HG03139 (cell line): ENCODE measurements around the gene ZNF620.
"Not testable (repeated sequence)": the region's sequence is repeated elsewhere in the genome, so short reads cannot be mapped to it uniquely, and the experiment has no call there.

Experiments
- ATAC-seq: cut with Tn5 transposase; IDR thresholded peaks from one replicate; pipeline ENCODE4 v1.9.1; 2021; ENCODE audit not compliant: unreplicated experiment

The ZNF620 gene

GRCh38 chr3:40499952-40500351 is 5.9 kb upstream of the ZNF620 start:
- ATAC-seq = no peak

DNA sequence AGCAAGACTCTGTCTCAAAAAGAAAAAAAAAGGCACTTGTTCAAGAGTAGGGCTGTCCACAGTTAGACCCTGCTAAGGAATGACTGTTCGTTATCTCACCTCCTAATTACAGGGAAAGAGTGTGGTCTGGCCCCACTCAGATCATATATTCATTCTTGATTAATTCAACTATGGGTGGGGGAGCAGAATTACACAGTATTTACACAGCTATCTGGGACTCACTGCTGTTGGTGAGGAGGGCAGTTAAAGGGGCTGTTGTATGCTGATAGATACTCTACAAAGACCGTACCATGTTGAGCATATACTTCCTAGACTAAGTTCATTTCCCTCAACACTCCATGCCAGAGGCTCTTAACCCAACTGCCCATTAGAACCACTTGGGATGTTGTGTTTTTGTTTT is 3.8 kb upstream of the ZNF620 start:
- no peak for ATAC-seq

GRCh38 chr3:40504636-40505430 is 1.0 kb upstream of the ZNF620 start:
- ATAC-seq = no peak

DNA sequence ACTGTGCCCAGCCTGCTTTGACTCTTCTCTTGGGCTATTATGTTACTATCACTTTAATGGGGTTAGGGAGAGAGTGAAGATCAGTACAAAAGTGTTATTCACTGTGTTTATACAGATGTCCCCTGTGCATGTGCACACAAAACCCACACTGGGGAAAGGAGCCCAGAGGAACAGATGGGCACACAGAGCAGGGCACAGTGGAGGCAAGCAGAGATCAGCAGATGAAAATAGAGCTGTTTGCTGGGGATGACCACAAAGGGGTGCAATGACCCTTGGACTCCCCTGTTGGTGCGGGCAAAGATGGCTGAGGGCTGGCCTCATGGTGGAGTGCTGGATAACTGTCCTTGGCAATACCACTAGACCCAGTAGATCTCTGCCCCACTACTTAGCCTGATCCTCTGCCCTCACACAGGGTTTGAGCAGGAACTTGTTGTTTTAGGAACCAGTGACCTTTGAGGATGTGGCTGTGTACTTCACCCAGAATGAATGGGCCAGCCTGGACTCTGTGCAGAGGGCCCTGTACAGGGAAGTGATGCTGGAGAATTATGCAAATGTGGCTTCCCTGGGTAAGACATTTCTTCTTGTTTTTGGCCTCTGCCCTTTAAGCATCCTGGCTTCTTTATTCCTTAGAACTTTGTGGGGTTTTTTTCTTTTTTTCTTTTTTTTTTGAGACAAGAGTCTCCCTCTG is 5.3 kb downstream of the ZNF620 start:
- no peak for ATAC-seq

DNA sequence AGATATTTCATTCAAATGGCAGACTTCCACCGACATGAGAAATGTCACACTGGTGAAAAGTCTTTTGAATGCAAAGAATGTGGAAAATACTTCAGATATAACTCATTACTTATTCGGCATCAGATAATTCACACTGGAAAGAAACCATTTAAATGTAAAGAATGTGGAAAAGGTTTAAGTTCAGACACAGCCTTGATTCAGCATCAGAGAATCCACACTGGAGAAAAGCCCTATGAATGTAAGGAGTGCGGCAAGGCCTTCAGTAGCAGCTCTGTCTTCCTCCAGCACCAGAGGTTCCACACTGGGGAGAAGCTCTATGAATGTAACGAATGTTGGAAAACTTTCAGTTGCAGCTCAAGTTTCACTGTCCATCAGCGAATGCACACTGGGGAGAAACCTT is 10.4 kb downstream of the ZNF620 start:
- ATAC-seq = no peak

DNA sequence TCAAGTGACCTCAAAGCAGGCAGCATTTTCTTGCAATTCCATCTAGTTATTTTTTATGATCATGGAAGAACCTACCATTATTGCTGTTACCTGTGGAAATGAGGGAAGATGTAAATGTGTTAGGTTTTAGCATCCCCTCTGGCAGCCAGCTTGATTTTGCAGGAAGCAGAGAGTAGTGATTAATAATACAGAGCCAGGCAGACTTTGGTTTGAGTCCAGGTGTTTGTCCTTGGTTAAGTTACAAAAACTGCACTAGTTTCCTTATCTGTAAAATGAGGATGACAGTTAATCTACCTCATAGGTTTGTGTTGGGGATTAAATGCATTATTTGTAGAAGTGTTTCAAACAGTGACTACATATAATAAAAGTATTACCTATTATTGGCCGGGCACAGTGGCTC is 12.2 kb downstream of the ZNF620 start:
- no peak for ATAC-seq

DNA sequence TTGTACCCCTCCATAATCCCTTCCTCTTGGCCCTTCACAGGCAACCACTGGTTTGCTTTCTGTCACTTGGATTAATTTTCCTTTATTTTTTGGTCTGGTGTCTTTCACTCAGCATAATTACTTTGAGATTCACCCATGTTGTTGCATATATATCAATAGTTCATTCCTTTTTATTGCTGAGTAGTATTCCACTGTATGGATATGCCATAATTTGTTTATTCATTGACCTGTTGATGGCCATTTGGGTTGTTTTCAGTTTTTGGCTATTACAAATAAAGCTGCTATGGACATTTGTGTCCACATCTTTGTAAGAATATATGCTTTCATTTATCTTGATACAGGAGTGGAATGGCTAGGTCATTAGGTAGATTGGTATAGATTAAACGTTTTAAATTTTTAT is 13.0 kb downstream of the ZNF620 start:
- no peak for ATAC-seq

DNA sequence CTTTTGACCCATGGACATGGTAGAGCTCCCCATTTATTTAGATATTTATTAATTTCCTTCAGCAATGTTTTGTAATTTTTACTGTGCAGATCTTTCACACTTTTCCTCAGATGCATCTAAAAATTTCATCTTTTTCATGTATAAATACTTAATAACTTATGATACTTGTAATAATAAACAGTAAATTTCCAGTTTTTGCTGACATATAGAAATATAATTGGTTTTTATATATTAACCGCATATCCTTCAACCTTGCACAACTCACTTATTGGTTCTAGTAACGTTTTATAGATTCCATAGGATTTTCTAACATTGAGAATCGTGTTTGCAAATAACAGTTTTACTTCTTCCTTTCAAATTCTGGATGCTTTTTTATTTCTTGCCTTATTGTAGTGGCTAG is 15.4 kb downstream of the ZNF620 start:
- ATAC-seq = no peak

DNA sequence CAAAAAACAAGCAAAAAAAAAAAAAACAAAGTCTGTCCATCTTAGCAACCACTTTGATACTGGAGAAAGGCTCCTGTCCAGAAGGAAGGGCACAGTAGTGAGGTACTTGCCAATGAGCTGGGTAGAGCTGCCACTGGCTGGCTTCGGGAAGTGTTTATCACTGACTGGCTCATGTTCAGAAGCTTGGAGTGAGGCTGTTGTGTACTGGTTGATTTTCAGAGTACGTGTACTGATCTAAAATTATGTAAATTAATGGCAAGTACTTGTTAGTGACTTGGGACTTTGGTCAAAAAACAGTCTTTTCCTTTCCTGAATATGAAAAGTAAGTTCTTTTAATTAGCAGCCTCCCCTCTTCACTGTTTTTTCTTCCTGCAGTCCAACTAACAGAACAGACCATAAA is 17.9 kb downstream of the ZNF620 start:
- no peak for ATAC-seq

GRCh38 chr3:40524222-40524567 is 18.4 kb downstream of the ZNF620 start:
- ATAC-seq = no peak

DNA sequence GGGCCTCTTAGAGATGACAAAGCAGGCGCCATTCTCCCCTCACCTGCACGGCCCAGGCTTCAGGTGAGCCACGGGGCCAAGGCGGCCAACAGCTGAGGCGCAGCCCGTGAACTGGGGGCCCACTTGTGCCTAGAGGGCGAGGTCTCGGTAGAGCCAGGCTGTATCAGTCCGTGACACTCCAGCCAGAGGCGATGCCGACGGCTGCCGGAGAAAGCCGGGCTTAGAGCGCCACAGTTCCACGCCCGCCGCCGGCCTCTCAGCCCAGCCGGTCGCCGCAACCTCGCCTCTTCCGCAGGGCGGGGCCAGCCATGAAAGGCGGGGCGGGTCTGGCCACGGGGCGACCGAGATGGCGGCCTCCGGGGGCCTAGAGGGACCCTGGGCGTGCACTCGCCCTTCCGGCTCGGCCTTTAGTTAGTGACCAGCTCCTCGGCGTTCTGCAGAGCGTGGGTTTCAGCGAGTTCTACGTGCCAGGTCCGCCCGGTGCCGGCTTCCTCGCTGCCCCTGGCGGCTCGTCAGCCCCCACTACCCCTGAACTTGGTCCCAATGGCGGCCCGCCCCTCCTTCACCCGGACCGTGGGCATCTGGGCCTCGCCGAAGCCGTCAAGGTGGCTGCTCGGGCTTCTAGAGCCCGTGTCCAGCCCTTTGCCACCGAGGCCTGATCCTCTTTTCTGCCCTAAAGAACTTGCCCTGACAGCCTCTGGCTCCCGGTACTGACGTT is 18.9 kb downstream of the ZNF620 start, which contains the start of gene ZNF621:
ZNF621 (plus strand) TSS at position 393 of the 718 bp plus-strand sequence. CDS start 881 bp downstream, outside the sequence.
- peak; percentile 98 for ATAC-seq

- ATAC-seq = no peak
Observed at GRCh38 chr3:40528426-40528825, 22.6 kb downstream of the ZNF620 start.

DNA sequence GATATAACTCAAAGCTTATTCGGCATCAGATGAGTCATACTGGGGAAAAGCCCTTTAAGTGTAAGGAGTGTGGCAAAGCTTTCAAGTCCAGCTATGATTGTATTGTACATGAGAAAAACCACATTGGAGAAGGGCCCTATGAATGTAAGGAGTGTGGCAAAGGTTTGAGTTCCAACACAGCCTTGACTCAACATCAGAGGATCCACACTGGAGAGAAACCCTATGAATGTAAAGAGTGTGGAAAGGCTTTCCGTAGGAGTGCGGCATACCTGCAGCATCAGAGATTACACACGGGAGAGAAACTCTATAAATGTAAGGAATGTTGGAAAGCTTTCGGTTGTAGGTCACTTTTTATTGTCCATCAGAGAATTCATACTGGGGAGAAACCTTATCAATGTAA is 26.4 kb downstream of the ZNF620 start:
- no peak for ATAC-seq

DNA sequence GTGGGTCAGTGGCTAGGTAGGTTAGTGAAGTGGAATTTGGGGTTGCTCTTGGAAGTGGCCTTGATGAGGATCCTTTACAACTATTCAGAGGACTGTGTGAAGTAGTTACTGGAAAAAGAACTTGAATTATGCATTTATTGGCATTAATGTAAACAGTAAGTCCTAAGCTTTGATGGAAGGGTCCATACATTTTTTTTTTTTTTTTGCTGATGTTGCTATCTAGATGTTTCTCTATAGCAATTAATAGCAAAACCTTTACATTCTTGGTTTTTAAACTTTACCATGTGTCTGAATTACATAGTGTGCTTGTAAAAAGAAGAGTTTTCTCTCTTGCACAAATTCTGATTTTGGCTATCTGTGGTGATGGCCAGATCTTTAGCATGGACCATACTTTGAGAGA is 28.4 kb downstream of the ZNF620 start:
- ATAC-seq = no peak

GRCh38 chr3:40546816-40547215 is 41.0 kb downstream of the ZNF620 start:
- no peak for ATAC-seq

GRCh38 chr3:40550167-40550566 is 44.3 kb downstream of the ZNF620 start:
- no peak for ATAC-seq

DNA sequence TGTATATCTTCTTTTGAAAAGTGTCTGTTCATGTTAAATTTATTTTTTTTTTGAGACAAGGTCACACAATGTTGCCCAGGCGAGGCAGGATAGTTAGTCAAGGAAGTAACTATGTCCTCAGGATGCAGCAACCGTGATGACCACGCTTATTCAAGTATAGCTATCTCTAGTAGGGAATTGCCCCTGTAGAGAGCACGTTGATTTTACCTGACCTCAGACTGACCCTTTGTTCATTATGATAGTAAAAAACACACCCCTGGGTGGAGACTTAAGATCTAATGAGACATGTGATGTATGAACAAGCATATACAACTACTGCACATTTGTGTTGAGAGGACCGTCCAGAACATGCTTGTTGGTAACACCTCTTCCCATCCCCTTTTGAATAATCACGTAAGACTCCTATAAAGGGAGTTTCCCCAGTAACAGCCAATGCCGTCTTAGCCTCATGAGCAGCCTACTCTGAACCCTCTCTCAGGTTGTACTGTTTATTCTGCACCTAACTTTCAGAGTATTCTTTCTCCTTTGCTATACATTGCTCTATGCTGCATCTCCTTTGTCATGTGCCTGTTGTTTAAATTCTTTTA is 51.8 kb downstream of the ZNF620 start:
- no peak for ATAC-seq

DNA sequence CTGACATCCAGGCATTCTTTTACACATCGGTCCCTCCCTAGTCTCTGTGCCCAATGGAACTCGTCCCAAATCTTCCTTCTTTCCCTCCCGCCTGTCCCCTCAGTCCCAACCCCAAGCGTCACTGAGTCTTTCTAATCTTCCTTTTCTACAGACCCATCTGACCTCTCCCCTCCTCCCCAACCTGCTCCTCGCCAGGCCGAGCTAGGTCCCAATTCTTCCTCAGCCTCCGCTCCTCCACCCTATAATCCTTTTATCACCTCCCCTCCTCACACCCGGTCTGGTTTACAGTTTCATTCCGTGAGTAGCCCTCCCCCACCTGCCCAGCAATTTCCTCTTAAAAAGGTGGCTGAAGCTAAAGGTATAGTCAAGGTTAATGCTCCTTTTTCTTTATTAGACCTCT is 56.6 kb downstream of the ZNF620 start:
- ATAC-seq = not testable (repeated sequence)

DNA sequence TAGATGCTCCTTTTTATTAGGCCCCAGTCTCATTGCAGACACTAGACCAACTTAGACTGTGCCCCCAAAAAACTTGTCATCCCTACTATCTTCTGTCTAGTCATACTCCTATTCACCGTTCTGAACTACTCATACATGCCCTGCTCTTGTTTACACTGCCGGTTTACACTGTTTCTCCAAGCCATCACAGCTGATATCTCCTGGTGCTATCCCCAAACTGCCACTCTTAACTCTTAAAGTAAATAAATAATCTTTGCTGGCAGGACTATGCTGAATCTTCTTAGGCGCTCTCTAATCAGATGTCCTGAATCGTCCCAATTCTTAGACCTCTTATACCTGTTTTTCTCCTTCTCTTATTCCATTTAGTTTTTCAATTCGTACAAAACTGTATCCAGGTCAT is 59.8 kb downstream of the ZNF620 start:
- not testable (repeated sequence) for ATAC-seq

DNA sequence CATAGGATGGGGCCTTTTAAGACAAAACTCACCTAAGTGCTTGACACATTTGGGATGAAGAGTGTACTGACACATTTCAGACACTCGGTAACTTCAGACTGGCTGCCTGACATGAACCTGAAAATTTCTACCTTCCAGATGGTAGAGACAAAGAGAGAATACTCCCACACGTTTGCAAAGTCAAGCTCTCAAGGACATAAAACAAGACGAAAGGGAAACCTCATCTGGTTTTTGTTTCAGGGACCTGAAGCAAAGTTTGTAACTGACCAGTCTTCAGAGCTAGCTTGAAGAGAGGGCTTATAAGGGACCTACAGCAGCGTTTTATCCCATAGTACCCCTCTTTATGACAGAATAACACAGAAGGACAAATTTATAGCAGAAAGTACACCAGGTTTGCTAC is 60.9 kb downstream of the ZNF620 start:
- ATAC-seq = no peak
